ENCODE measurements around the gene LRTM2.

- TF ChIP-seq POLR2A (IDR thresholded peaks at IDR 0.05) (no peak), CTCF (IDR thresholded peaks at IDR 0.05) (no peak), POLR2AphosphoS5 (IDR thresholded peaks at IDR 0.05) (no peak), EP300 (IDR thresholded peaks at IDR 0.05) (no peak)
Measured at GRCh38 chr12:1852076-1852475, 31.7 kb downstream of the LRTM2 start.

All from sigmoid colon (tissue), 4 donors.